Activated CD8-positive, alpha-beta T cell treated with anti-CD3 and anti-CD28 coated beads, Interleukin-2, amount 10 ng/mL, durations not matched to agents 7 days and 5 days (primary cell): Measurements from ENCODE around the gene ABHD16B. TPM values are rescaled to one million over a fixed set of nuclear protein-coding genes. Genes with fewer than 3 reads are reported as not detected.

Experiments
- ATAC-seq: fragments of 150-1000 bp; cut with Tn5 transposase; one replicate; pipeline ENCODE4 v1.10.0; 2021; ENCODE audit warnings: moderate library complexity
- CTCF ChIA-PET: fragments of 350-600 bp; sonication (Branson Sonifier 250); formaldehyde crosslinking; loops from one replicate; lab custom pipeline; 2021; ENCODE audit warnings: antibody characterized with exemption; lab: Charles Lee
- POLR2A ChIA-PET: fragments of 350-600 bp; sonication (Branson Sonifier 250); formaldehyde crosslinking; loops from one replicate; lab custom pipeline; 2021; ENCODE audit warnings: antibody characterized with exemption; lab: Charles Lee
- DNase-seq: peaks from one replicate; pipeline ENCODE4 v3.0.0-alpha.2; 2020
- H3K27ac Mint-ChIP-seq: one replicate; pipeline ENCODE4 v1.8.0; 2021; ENCODE audit warnings: mild to moderate bottlenecking, mixed read lengths
- H3K27me3 Mint-ChIP-seq: one replicate; pipeline ENCODE4 v1.8.0; 2021; ENCODE audit warnings: low read depth, mixed read lengths
- H3K36me3 Mint-ChIP-seq: one replicate; pipeline ENCODE4 v1.8.0; 2021; ENCODE audit warnings: low read depth, mixed read lengths
- H3K4me1 Mint-ChIP-seq: one replicate; pipeline ENCODE4 v1.8.0; 2021; ENCODE audit warnings: low read depth, mixed read lengths
- H3K4me3 Mint-ChIP-seq: one replicate; pipeline ENCODE4 v1.8.0; 2021; ENCODE audit warnings: mild to moderate bottlenecking, mixed read lengths
- H3K9me3 Mint-ChIP-seq: one replicate; pipeline ENCODE4 v1.8.0; 2022; ENCODE audit warnings: mixed read lengths; ENCODE audit not compliant: insufficient read depth
- total RNA-seq, 2 experiments: library from RNA; stranded (reverse); gene quantifications; one replicate each; pipeline ENCODE4 v1.2.3, GENCODE V29; 2021

ABHD16B gene
- total RNA-seq, 2 experiments from 2014 or later: not detected

DNA sequence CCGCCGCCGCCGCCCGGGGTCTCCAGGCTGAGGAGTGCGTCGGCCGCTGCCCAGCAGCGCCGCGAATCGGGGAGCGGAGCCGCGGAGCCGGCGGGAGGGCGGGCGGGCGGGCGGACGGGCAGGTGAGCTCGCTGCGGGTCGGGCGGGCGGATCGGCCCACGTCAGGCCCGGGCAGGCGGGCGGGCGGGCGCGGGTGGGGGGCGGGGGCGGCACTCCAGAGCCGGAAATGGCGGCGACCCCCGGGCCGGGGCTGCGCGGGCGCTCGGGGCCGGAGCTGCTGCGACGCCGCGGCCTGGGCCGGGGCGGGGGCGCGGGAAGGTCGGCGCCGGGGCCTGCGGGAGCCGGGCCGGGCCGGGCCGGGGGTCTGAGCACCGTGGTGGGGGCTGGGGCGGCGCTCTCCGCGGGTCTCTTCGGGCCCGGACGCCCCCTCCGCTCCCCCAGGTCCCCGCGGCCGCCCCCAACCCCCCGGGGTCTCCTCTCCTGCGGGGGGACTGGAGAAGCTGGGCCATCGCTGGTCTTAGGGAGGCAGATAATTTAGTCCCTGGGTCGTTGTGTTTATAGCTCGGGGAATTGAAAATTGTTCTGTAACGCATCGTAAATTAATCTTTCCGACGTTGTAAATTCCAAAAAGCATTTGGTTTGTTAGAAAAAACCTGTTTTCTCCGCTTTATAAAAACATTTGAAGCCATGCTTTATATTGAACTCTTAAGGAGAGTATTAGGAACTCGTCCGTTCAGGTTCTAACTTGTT, 34.1 kb downstream of the ABHD16B start:
- CTCF ChIA-PET: interaction anchor here (0.7 to 2.1 kb wide), 9 partner anchors 18 to 358 kb away, joined by 3 to 10 read pairs (median 4); partner anchors contain the start of genes PTK6, SAMD10 and TPD52L2
- Mint-ChIP-seq H3K9me3 (no peaks in the 10 kb centered on the region), H3K36me3 (peaks cover 34% of the 10 kb centered on the region), H3K4me1 (peaks cover 37% of the 10 kb centered on the region), H3K27me3 (no peaks in the 10 kb centered on the region), H3K4me3 (peak overlapping the region; percentile 88), H3K27ac (peak overlapping the region; percentile 96)
- no peak for ATAC-seq
- no peak for DNase-seq
- POLR2A ChIA-PET: interaction anchor here (0.7 to 1.2 kb wide), 6 partner anchors 30 to 1254 kb away, joined by 3 to 5 read pairs (median 3); partner anchors contain the start of genes C20orf204, PPDPF, PRPF6 and TPD52L2

DNA sequence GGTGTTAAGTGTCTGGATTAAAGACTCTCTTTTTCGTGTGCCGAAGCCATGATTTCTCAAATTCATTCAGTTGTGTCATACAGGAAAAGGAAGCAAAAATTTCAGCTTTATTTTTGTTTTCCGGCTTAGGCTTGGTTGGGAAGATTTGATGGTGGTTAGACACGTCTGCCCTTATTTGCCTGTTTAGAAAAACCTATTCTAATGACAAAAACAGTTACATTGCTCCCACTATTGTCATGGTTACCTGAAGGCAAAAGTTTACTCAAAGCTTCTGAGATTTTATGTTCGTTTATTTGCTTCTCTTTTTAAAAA, 34.6 kb downstream of the ABHD16B start:
- ATAC-seq (no peak), DNase-seq (no peak)
- peaks cover 35% of the 10 kb centered on the region for H3K36me3 Mint-ChIP-seq
- CTCF ChIA-PET: interaction anchor here (0.7 to 2.1 kb wide), 11 partner anchors 9 to 358 kb away, joined by 3 to 10 read pairs (median 3); partner anchors contain the start of genes PTK6, SAMD10 and TPD52L2
- H3K27ac Mint-ChIP-seq: peak overlapping the region; percentile 96
- POLR2A ChIA-PET: interaction anchor here (0.5 to 1.2 kb wide), 5 partner anchors 31 to 315 kb away, joined by 3 to 5 read pairs (median 3); partner anchors contain the start of genes C20orf204, PRPF6, TPD52L2 and UCKL1
- H3K4me1 Mint-ChIP-seq: peaks cover 40% of the 10 kb centered on the region
- peak overlapping the region; percentile 88 for H3K4me3 Mint-ChIP-seq
- no peaks in the 10 kb centered on the region for H3K27me3 Mint-ChIP-seq
- H3K9me3 Mint-ChIP-seq: no peaks in the 10 kb centered on the region

DNA sequence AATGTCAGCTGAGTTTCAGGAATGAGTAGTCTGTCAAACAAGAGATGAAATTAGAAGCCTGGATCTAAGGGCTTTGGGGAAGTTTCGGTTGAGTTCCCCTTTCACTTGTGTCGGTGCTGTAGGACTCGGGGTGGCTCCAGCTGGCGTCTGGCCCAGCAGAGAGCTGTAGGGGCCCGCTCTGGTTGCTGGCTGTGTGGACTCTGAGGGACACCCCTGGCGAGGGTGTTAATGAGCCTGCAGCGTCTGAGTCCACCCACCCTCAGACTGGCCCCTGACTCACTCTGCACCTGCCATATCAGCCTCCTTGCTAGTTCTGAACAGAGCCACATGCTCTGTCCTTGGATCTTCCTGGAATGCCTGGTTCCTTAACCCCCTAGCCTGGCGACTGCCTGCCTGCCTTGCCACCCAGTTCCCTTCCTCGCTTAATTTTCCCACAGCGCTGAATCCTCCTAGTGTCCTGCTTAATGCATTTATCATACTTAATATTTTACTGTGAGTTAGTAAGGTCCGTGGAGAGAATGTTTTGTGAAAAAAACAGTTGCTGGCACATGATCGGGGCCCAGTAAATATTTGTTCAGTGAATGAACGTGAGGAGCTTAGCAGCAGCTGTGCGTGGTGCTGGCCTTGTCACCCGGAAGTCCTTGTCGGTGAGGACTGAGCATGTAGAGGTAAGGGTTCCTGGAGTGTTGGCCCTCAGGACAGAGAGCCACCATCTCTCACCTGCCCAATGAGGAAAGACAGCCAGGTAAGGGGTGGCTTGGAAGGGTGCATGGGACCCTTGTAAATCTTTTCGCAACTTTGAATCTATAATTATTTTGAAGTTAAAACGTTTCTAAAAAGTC, 35.2 kb downstream of the ABHD16B start:
- Mint-ChIP-seq H3K4me3 (peak overlapping the region; percentile 88), H3K27ac (peak overlapping the region; percentile 96), H3K9me3 (no peaks in the 10 kb centered on the region), H3K36me3 (peaks cover 37% of the 10 kb centered on the region), H3K4me1 (peaks cover 45% of the 10 kb centered on the region), H3K27me3 (no peaks in the 10 kb centered on the region)
- POLR2A ChIA-PET: interaction anchor here (0.5 to 1.2 kb wide), 4 partner anchors 31 to 316 kb away, joined by 3 to 5 read pairs (median 4); partner anchors contain the start of genes ARFRP1, TPD52L2, UCKL1 and ZGPAT
- ATAC-seq (peak; percentile 28), DNase-seq (peak; percentile 46)
- CTCF ChIA-PET: interaction anchor here (0.8 to 2.1 kb wide), 10 partner anchors 9 to 359 kb away, joined by 3 to 10 read pairs (median 4); partner anchors contain the start of genes PTK6, SAMD10 and TPD52L2

DNA sequence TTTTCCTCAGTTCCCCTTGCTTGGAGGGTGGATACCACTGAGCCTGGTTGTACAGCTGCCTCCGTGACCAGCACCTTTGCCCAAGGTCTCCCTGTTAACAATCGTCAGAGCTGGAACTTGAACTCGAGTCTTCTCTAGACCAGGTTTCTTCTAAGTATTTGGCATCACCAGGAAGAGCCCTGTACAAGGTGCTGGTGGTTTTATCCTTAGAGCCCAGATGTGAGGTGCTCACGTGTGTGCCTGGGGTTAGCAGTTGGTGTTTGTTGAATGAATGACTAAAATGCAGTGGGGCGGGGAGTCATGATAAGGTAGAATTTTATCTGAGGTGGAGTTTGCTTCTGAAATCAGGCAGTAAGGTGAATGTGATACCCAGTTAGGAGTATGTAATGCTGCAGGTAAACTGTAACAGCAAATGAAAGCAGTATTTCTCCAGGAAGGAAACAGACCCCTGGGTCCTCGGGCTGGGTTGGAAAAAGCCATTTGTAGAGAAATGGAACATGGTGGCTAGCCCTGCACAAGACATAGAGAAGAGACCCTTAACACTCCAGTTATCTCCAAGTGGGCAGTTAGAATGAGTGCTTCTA, 36.8 kb downstream of the ABHD16B start:
- POLR2A ChIA-PET: no interaction called here

DNA sequence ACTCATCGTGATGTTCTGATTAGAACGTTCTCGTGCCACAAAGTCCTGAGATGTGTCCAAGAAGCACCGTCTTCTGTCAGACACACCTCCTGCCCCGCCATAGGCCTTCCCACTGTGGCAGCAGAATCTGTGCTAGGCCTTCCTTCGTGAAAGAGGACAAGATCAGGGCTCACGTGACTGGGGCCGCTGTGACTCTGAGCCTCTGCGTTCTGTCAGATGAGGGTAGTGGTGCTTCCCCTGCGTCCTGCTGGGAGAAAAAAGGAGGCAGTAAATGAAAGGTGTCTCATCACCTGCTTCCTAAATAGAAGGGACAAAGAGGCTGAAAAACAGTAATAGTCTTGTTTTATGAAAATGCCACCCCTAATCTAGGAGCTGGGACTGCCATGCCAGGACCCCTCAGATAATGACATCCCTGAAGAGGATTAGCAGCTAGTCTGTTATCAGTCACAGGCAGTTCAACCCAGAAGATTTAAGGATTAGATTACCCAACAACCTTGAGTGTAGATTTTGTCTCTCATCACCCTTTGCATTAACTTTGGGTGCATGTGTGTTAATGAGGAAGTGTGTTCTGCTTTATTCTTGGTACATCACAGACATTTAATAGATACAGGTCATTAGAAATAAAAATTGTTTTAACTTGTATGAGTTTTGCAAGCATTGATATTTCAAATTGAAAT, 37.7 kb downstream of the ABHD16B start:
- Mint-ChIP-seq H3K4me1 (peaks cover 62% of the 10 kb centered on the region), H3K4me3 (no peak overlapping the region), H3K27me3 (no peaks in the 10 kb centered on the region), H3K27ac (no peak overlapping the region), H3K36me3 (peaks cover 50% of the 10 kb centered on the region), H3K9me3 (no peaks in the 10 kb centered on the region)
- CTCF ChIA-PET: no interaction called here
- POLR2A ChIA-PET: no interaction called here
- DNase-seq (no peak), ATAC-seq (no peak)

More for the DNA sequence above, 36.8 kb downstream of the ABHD16B start:
- no peak for ATAC-seq
- DNase-seq: no peak
- CTCF ChIA-PET: interaction anchor here (0.9 kb wide), 1 partner anchor 11 kb away, joined by 3 read pairs; no protein-coding TSS in a partner anchor
- H3K36me3 Mint-ChIP-seq: peaks cover 44% of the 10 kb centered on the region
- H3K9me3 Mint-ChIP-seq: no peaks in the 10 kb centered on the region
- no peak overlapping the region for H3K4me3 Mint-ChIP-seq
- no peaks in the 10 kb centered on the region for H3K27me3 Mint-ChIP-seq
- peaks cover 56% of the 10 kb centered on the region for H3K4me1 Mint-ChIP-seq
- peak overlapping the region; percentile 62 for H3K27ac Mint-ChIP-seq

DNA sequence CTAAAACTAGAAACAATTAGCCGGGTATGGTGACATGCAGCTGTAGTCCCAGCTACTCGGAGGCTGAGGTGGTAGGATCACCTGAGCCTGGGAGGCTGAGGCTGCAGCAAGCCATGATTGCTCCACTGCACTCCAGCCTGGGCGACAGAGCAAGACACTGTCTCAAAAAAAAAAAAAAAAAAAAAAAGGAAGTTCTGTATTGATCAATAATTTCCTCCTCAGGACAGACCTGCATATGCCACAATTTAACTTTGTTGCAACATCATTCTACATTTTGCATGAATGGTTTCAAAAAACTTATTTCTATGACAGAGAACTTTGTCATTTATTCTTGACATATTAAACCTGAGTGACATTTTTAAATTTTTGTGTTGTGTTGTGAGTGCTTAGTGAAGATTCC, 39.1 kb downstream of the ABHD16B start:
- DNase-seq (no peak), ATAC-seq (no peak)
- Mint-ChIP-seq H3K4me1 (peaks cover 65% of the 10 kb centered on the region), H3K36me3 (peaks cover 53% of the 10 kb centered on the region), H3K27me3 (no peaks in the 10 kb centered on the region), H3K9me3 (no peaks in the 10 kb centered on the region), H3K27ac (no peak overlapping the region), H3K4me3 (no peak overlapping the region)
- POLR2A ChIA-PET: no interaction called here
- CTCF ChIA-PET: no interaction called here

DNA sequence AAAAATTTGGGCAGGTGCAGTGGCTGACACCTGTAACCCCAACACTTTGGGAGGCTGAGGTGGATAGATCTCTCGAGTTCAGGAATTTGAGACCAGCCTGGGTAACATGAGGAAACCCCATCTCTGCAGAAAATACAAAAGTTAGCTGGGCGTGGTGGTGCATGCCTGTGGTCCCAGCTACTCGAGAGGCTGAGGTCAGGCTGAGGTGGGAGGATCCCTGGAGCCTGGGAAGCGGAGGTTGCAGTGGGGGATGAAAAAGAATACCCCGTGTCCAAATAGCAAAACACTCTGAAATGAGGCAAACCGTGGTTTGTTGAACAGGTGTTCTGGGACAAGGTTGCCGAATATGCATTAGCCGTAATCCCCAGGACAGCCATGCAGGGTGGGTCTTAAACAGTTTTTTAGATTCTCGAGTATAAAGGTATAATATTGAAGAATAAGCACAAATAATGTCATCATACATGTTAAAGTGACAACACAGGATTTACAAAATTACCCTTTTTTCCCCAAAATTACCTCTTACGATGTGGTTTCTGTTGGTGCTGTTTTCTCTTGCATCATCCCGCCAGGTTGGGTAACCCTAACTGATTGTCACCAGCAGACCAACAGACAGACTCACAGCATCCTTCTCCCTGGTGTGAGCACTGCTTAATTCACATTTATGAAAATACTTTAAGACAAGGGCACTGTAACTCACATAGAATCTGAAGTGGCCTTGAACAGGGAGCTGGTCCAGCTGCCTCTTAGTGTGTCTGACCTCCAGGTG, 42.7 kb downstream of the ABHD16B start:
- Mint-ChIP-seq H3K4me3 (no peak overlapping the region), H3K36me3 (peaks cover 29% of the 10 kb centered on the region), H3K4me1 (peaks cover 46% of the 10 kb centered on the region), H3K27ac (peak overlapping the region; percentile 55), H3K27me3 (no peaks in the 10 kb centered on the region), H3K9me3 (no peaks in the 10 kb centered on the region)
- ChIA-PET POLR2A (no interaction called here), CTCF (no interaction called here)
- DNase-seq: no peak
- ATAC-seq: no peak

DNA sequence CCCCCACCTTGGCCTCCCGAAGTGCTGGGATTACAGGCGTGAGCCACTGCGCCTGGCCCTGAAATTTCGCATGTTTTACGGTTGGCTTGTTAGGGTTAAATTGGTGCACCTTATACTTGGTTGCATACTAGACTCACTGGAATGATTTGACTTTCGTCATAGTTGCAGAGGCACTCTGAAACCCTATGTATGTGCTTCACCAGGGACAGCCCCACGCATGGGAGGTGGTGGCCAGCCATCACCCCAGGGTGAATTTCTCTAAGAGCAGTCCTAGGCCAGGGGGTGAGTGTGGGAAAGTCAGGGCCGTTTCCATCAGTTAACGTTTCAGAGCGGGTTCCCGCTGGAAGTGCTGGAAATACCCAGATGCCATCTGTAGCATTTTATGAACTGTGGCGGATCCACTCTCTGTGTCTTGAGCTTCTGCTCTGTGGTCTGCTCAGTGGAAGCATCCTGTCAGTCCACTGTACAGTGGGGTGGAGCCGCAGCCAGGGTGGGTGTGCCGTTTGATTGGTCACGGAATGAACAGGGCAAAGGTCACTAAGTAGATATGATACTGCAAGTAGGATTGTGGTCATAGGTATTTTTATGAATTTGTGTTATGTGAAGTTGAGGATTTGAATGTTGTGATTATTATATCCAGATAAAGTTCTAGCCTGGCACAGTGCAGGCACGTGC, 46.8 kb downstream of the ABHD16B start:
- no peak overlapping the region for H3K27ac Mint-ChIP-seq
- H3K4me3 Mint-ChIP-seq: no peak overlapping the region
- peaks cover 21% of the 10 kb centered on the region for H3K36me3 Mint-ChIP-seq
- CTCF ChIA-PET: no interaction called here
- DNase-seq (no peak), ATAC-seq (no peak)
- H3K27me3 Mint-ChIP-seq: no peaks in the 10 kb centered on the region
- POLR2A ChIA-PET: interaction anchor here (0.6 to 0.7 kb wide), 2 partner anchors 113 to 225 kb away, joined by 3 read pairs; no protein-coding TSS in a partner anchor
- H3K9me3 Mint-ChIP-seq: no peaks in the 10 kb centered on the region
- H3K4me1 Mint-ChIP-seq: peaks cover 42% of the 10 kb centered on the region

DNA sequence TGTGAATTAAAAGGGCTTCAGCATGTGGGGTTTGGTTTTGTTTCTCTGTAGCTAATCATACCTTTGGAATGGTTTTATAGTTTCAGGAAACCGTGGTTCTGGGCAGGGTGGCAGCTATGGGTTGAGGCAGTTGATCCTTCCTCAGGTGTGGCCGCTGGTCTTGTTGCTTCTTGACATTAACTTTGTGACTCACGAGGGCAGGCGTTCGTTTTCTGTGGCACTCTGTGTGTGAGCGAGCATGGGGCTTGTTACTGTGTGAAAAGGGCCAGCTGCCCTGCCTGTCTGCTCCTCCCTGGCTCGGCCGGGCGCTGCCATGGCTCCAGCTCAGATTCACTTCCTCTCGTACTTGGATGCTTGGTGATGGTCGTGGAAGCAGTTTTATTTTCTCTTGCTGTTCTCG, 49.9 kb downstream of the ABHD16B start:
- no peak overlapping the region for H3K4me3 Mint-ChIP-seq
- DNase-seq: no peak
- H3K27ac Mint-ChIP-seq: peak overlapping the region; percentile 11
- H3K27me3 Mint-ChIP-seq: no peaks in the 10 kb centered on the region
- H3K4me1 Mint-ChIP-seq: peaks cover 27% of the 10 kb centered on the region
- ChIA-PET CTCF (interaction anchor here (0.6 to 2.2 kb wide), 3 partner anchors 28 to 63 kb away, joined by 3 to 12 read pairs (median 4); no protein-coding TSS in a partner anchor), POLR2A (no interaction called here)
- peaks cover 28% of the 10 kb centered on the region for H3K36me3 Mint-ChIP-seq
- no peak for ATAC-seq
- no peaks in the 10 kb centered on the region for H3K9me3 Mint-ChIP-seq
